ENCODE data around the gene HNRNPUL1. TPM values are rescaled to one million over a fixed set of nuclear protein-coding genes. Genes with fewer than 3 reads are reported as not detected.
A peak's percentile ranks its signal among the peaks of the same experiment; 100 is the strongest.

HNRNPUL1 gene
- total RNA-seq, result 67.9 TPM
- 98.7 TPM for polyA plus RNA-seq
- long read RNA-seq, donor 1, partial matches to known transcripts, result 0 of 1 reads
- long read RNA-seq, donor 1, other reads (novel, unspliced or antisense), result 0 of 1 reads
- long read RNA-seq, donor 2, transcript HNRNPUL1-204 (15 exons, 3,555 nt), result major isoform, 9 of 169 reads
- long read RNA-seq, donor 2, partial matches to known transcripts, result 152 of 169 reads
- long read RNA-seq, donor 2, other reads (novel, unspliced or antisense), result 0 of 169 reads
- long read RNA-seq, donor 3, transcript HNRNPUL1-204 (15 exons, 3,555 nt), result major isoform, 9 of 123 reads
- long read RNA-seq, donor 3, partial matches to known transcripts, result 93 of 123 reads
- long read RNA-seq, donor 3, other reads (novel, unspliced or antisense), result 13 of 123 reads
- long read RNA-seq, donor 4, partial matches to known transcripts, result 56 of 61 reads
- long read RNA-seq, donor 4, other reads (novel, unspliced or antisense), result 0 of 61 reads
- long read RNA-seq, donor 5, partial matches to known transcripts, result 156 of 197 reads
- long read RNA-seq, donor 5, other reads (novel, unspliced or antisense), result 37 of 197 reads
- long read RNA-seq, donor 6, transcript HNRNPUL1-204 (15 exons, 3,555 nt), result major isoform, 9 of 34 reads
- long read RNA-seq, donor 6, partial matches to known transcripts, result 22 of 34 reads
- long read RNA-seq, donor 6, other reads (novel, unspliced or antisense), result 0 of 34 reads
- long read RNA-seq, donor 7, partial matches to known transcripts, result 216 of 240 reads
- long read RNA-seq, donor 7, other reads (novel, unspliced or antisense), result 22 of 240 reads
- long read RNA-seq, donor 8, partial matches to known transcripts, result 30 of 31 reads
- long read RNA-seq, donor 8, other reads (novel, unspliced or antisense), result 0 of 31 reads
- long read RNA-seq, donor 9, partial matches to known transcripts, result 57 of 61 reads
- long read RNA-seq, donor 9, other reads (novel, unspliced or antisense), result 0 of 61 reads
- long read RNA-seq, donor 10, partial matches to known transcripts, result 111 of 113 reads
- long read RNA-seq, donor 10, other reads (novel, unspliced or antisense), result 0 of 113 reads

GRCh38 chr19:41263850-41264580 lies at the start of gene HNRNPUL1:
TSS of gene HNRNPUL1 (plus strand) at chr19:41264372. CDS start at chr19:41264504, 132 bp downstream.
- peak within 1 kb of the TSS; percentile 100 for H3K27ac ChIP-seq (ENCODE audit: low read depth in 1 of 2, low read length in 1 of 2)
- under 1% methylated on average over 55 of the region's 55 CpGs for WGBS
- peak within 1 kb of the TSS; percentile 74 to 98 for H3K4me3 ChIP-seq (ENCODE audit: low read length in 2 of 2)
- peaks cover 13 to 18% of the 10 kb centered on the region in 2 donors for H3K36me3 ChIP-seq (ENCODE audit: control insufficient read depth in 2 of 2, insufficient read depth in 2 of 2, low read length in 1 of 2)
- peak; percentile 100 for DNase-seq (ENCODE audit: low read depth in 6 of 9, low spot score in 9 of 9)
- H3K27me3 ChIP-seq (ENCODE audit: control insufficient read depth in 2 of 2, insufficient read depth in 1 of 2, low read length in 1 of 2), result no peaks in the 10 kb centered on the region
- H3K9me3 ChIP-seq (ENCODE audit: control insufficient read depth in 2 of 2, insufficient read depth in 1 of 2, low read length in 1 of 2), result no peaks in the 10 kb centered on the region
- H3K4me1 ChIP-seq (ENCODE audit: control insufficient read depth in 2 of 2, insufficient read depth in 2 of 2, low read length in 2 of 2), result peaks cover 24 to 35% of the 10 kb centered on the region in 2 donors

- DNase-seq (ENCODE audit: low read depth in 6 of 9, low spot score in 9 of 9), result no peak
- Histone ChIP-seq H3K4me1 (ENCODE audit: control insufficient read depth in 2 of 2, insufficient read depth in 2 of 2, low read length in 2 of 2) (no peaks in the 10 kb centered on the region), H3K4me3 (ENCODE audit: low read length in 2 of 2) (no peak overlapping the region), H3K9me3 (ENCODE audit: control insufficient read depth in 2 of 2, insufficient read depth in 1 of 2, low read length in 1 of 2) (no peaks in the 10 kb centered on the region), H3K27me3 (ENCODE audit: control insufficient read depth in 2 of 2, insufficient read depth in 1 of 2, low read length in 1 of 2) (peaks cover 6 to 55% of the 10 kb centered on the region in 2 donors), H3K27ac (ENCODE audit: low read depth in 1 of 2, low read length in 1 of 2) (no peak overlapping the region), H3K36me3 (ENCODE audit: control insufficient read depth in 2 of 2, insufficient read depth in 2 of 2, low read length in 1 of 2) (no peaks in the 10 kb centered on the region)
- 91% methylated on average over 7 of the region's 7 CpGs for WGBS
Observed at GRCh38 chr19:41217741-41218140, 46.4 kb upstream of the HNRNPUL1 start.

GRCh38 chr19:41218249-41218614 lies 45.9 kb upstream of the HNRNPUL1 start:
- WGBS, result 87% methylated on average over 7 of the region's 7 CpGs
- H3K4me1 ChIP-seq (ENCODE audit: control insufficient read depth in 2 of 2, insufficient read depth in 2 of 2, low read length in 2 of 2), result no peaks in the 10 kb centered on the region
- DNase-seq (ENCODE audit: low read depth in 6 of 9, low spot score in 9 of 9), result no peak
- H3K27ac ChIP-seq (ENCODE audit: low read depth in 1 of 2, low read length in 1 of 2), result peak overlapping the region in 1 of 2 donors; percentile 48
- H3K9me3 ChIP-seq (ENCODE audit: control insufficient read depth in 2 of 2, insufficient read depth in 1 of 2, low read length in 1 of 2), result no peaks in the 10 kb centered on the region
- no peaks in the 10 kb centered on the region for H3K36me3 ChIP-seq (ENCODE audit: control insufficient read depth in 2 of 2, insufficient read depth in 2 of 2, low read length in 1 of 2)
- H3K4me3 ChIP-seq (ENCODE audit: low read length in 2 of 2), result no peak overlapping the region
- H3K27me3 ChIP-seq (ENCODE audit: control insufficient read depth in 2 of 2, insufficient read depth in 1 of 2, low read length in 1 of 2), result peaks cover 6 to 55% of the 10 kb centered on the region in 2 donors

GRCh38 chr19:41218615-41219507 lies 45.3 kb upstream of the HNRNPUL1 start, which contains the start of gene AXL:
TSS of gene AXL (plus strand) at chr19:41219223. CDS start at chr19:41219393, 170 bp downstream.
- H3K36me3 ChIP-seq (ENCODE audit: control insufficient read depth in 2 of 2, insufficient read depth in 2 of 2, low read length in 1 of 2), result no peaks in the 10 kb centered on the region
- DNase-seq (ENCODE audit: low read depth in 6 of 9, low spot score in 9 of 9), result peak in 2 of 9 donors; percentile 10 to 21
- peak within 1 kb of the TSS; percentile 13 to 18 for H3K4me3 ChIP-seq (ENCODE audit: low read length in 2 of 2)
- peaks cover 6 to 59% of the 10 kb centered on the region in 2 donors for H3K27me3 ChIP-seq (ENCODE audit: control insufficient read depth in 2 of 2, insufficient read depth in 1 of 2, low read length in 1 of 2)
- H3K4me1 ChIP-seq (ENCODE audit: control insufficient read depth in 2 of 2, insufficient read depth in 2 of 2, low read length in 2 of 2), result no peaks in the 10 kb centered on the region
- 32% methylated on average over 32 of the region's 32 CpGs for WGBS
- no peaks in the 10 kb centered on the region for H3K9me3 ChIP-seq (ENCODE audit: control insufficient read depth in 2 of 2, insufficient read depth in 1 of 2, low read length in 1 of 2)
- peak within 1 kb of the TSS; percentile 26 to 58 for H3K27ac ChIP-seq (ENCODE audit: low read depth in 1 of 2, low read length in 1 of 2)

- Histone ChIP-seq H3K36me3 (ENCODE audit: control insufficient read depth in 2 of 2, insufficient read depth in 2 of 2, low read length in 1 of 2) (no peaks in the 10 kb centered on the region), H3K27me3 (ENCODE audit: control insufficient read depth in 2 of 2, insufficient read depth in 1 of 2, low read length in 1 of 2) (peaks cover 6 to 69% of the 10 kb centered on the region in 2 donors), H3K9me3 (ENCODE audit: control insufficient read depth in 2 of 2, insufficient read depth in 1 of 2, low read length in 1 of 2) (no peaks in the 10 kb centered on the region), H3K27ac (ENCODE audit: low read depth in 1 of 2, low read length in 1 of 2) (peak overlapping the region in 1 of 2 donors; percentile 20), H3K4me3 (ENCODE audit: low read length in 2 of 2) (no peak overlapping the region), H3K4me1 (ENCODE audit: control insufficient read depth in 2 of 2, insufficient read depth in 2 of 2, low read length in 2 of 2) (no peaks in the 10 kb centered on the region)
- no peak for DNase-seq (ENCODE audit: low read depth in 6 of 9, low spot score in 9 of 9)
- 72% methylated on average over 16 of the region's 16 CpGs for WGBS
Observed at GRCh38 chr19:41219924-41220567, 44.1 kb upstream of the HNRNPUL1 start.

- Histone ChIP-seq H3K4me1 (ENCODE audit: control insufficient read depth in 2 of 2, insufficient read depth in 2 of 2, low read length in 2 of 2) (no peaks in the 10 kb centered on the region), H3K27ac (ENCODE audit: low read depth in 1 of 2, low read length in 1 of 2) (no peak overlapping the region), H3K4me3 (ENCODE audit: low read length in 2 of 2) (no peak overlapping the region), H3K27me3 (ENCODE audit: control insufficient read depth in 2 of 2, insufficient read depth in 1 of 2, low read length in 1 of 2) (peaks cover 12 to 77% of the 10 kb centered on the region in 2 donors), H3K36me3 (ENCODE audit: control insufficient read depth in 2 of 2, insufficient read depth in 2 of 2, low read length in 1 of 2) (no peaks in the 10 kb centered on the region), H3K9me3 (ENCODE audit: control insufficient read depth in 2 of 2, insufficient read depth in 1 of 2, low read length in 1 of 2) (no peaks in the 10 kb centered on the region)
- no peak for DNase-seq (ENCODE audit: low read depth in 6 of 9, low spot score in 9 of 9)
- 81% methylated on average over 9 of the region's 9 CpGs for WGBS
Observed at GRCh38 chr19:41220811-41221210, 43.4 kb upstream of the HNRNPUL1 start.

GRCh38 chr19:41221514-41222205 lies 42.5 kb upstream of the HNRNPUL1 start:
- WGBS, result 93% methylated on average over 20 of the region's 20 CpGs
- no peaks in the 10 kb centered on the region for H3K36me3 ChIP-seq (ENCODE audit: control insufficient read depth in 2 of 2, insufficient read depth in 2 of 2, low read length in 1 of 2)
- H3K27me3 ChIP-seq (ENCODE audit: control insufficient read depth in 2 of 2, insufficient read depth in 1 of 2, low read length in 1 of 2), result peaks cover 20 to 84% of the 10 kb centered on the region in 2 donors
- no peak for DNase-seq (ENCODE audit: low read depth in 6 of 9, low spot score in 9 of 9)
- H3K4me3 ChIP-seq (ENCODE audit: low read length in 2 of 2), result no peak overlapping the region
- H3K4me1 ChIP-seq (ENCODE audit: control insufficient read depth in 2 of 2, insufficient read depth in 2 of 2, low read length in 2 of 2), result peaks cover 2 to 4% of the 10 kb centered on the region in 2 donors
- no peaks in the 10 kb centered on the region for H3K9me3 ChIP-seq (ENCODE audit: control insufficient read depth in 2 of 2, insufficient read depth in 1 of 2, low read length in 1 of 2)
- H3K27ac ChIP-seq (ENCODE audit: low read depth in 1 of 2, low read length in 1 of 2), result no peak overlapping the region

All from thymus (tissue), 14 donors.